HG02642 (cell line): ENCODE data around the gene TEX101.

Experiments used
- ATAC-seq: cut with Tn5 transposase; IDR thresholded peaks from one replicate; pipeline ENCODE4 v1.9.1; 2021; ENCODE audit warnings: mild to moderate bottlenecking; ENCODE audit not compliant: unreplicated experiment, poor library complexity

Gene TEX101

GRCh38 chr19:43467730-43468129 lies 53.0 kb downstream of the TEX101 start:
- ATAC-seq = no peak
